GM19035 (cell line): ENCODE results near the gene ADAM12.

Source experiments
- ATAC-seq: cut with Tn5 transposase; IDR thresholded peaks from one replicate; pipeline ENCODE4 v1.9.1; 2021; ENCODE audit not compliant: unreplicated experiment

The ADAM12 gene

DNA sequence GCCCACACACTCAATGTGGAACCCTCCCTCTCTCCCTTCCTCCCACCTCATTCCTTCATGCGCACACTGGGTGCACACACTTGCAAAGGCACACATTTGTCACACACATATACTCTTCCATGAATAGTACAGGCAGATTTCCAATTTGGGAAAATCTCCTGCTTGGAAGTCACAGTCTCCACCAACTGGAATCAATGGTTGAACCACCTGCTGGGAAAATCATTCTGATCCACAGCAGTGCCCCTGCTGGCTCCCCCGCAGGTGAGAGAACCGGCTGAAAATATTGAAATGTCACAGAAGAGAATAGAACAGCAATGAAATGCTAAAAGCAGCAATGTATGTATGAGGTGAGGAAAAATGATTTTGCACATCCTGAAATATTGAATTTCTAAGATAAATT lies 232.7 kb downstream of the ADAM12 start:
- no peak for ATAC-seq

DNA sequence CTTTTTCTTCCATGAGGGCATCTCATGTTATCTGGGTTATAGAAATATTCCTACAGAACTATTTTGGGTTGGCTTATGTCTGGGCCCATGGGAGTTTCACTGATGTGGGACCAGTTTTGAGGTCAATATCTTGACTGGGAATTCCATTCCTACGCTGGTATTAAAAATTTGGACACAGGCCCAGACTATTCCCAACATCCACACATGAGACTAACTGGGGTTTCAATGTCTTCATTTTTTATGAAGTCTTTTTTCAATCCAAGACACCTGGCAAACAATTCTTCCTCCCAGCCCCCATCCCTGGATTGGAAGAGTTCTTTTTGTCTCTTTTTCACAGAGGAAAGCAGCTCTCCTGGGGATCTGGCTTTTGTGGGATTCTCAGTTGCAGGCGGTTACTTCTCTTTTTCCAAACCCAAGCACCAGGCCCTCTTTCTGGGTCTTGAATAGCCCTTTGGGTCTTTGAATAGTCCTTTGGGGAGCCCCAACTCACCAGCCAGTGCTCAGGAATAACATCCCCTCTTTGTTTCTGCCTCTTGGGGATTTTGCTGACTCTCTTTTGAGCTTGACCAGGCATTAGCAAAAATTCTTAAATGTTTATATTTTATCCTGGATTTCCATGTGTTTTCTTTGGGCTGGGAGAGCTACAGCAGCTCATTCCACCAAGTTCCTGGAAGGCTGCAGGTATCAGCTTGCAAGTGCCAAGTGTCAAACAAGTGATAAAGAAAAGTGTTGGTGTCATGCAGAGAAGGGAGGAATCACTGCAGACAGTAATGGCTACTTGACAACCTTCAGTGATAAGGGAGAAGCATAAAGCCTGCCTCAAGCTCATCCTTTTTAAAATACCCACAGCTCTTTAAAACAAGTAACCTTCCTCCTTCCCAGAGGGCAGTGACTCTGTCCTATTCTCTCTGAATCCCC lies 234.3 kb downstream of the ADAM12 start:
- no peak for ATAC-seq

DNA sequence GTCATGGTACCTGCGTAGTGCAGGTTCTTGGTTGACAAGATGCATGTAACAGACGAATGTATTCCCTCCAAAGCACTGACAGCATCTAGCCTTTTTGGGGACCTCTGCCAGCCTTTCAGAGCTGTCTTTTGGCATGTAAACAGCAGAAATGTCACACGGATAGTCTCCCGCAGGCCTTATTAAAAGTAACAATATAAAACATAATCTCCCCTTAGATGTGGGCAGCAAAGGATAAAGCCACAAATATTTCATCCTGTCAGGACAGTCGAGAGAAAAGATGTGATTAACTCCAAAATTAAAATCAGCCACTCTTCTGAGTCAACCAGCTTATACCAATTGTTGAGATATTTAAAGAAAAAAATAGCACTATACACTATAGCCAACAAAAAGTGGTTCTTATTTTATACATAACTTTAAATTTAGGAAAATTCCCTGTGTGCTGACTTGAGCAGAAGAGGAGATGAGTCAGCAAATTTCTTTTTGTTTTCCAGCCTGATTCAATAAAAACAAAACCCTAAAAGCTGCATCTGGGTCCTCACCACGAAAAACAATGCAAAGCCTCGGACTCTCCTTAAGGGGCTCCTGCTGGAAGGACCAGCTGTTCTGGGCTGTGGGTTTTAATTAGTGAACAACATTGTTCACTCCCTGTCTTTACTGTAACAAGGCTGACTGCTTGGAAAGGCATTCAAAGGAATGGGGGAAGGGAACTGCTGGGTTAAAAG lies 240.2 kb downstream of the ADAM12 start:
- no peak for ATAC-seq

DNA sequence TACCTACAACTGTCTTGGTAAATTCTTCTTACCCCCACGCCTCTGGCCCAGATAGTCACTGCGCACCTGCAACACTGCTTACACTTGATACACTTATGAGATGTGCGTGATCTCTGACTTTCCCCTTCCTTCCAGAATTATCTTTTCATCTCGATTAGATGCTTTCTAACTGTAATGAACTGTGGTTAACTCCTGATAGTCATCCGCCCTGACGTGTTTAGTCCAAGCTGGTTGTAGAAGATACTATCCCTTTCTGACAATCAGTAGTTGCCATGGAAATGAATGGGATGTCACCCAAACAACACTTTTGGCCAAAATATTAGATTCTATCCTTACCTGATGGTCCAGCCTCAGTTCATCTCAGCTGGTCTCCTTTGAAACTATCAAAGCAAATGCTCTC lies 241.5 kb downstream of the ADAM12 start:
- ATAC-seq = no peak

DNA sequence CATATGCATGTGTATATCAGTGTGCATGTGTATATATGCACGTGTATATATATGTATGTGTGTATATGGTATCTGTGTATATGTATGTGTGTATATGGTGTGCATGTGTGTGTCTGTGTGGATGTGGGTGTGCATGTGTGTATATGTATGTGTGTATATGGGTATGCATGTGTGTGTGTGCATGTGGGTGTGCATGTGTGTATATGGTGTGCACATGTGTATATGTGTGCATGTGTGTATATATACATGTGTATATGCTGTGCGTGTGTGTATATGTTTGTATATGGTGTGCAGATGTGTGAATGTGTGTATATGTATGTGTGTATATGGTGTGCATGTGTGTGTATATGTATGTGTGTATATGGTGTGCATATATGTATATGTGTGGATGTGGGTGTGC lies 245.2 kb downstream of the ADAM12 start:
- no peak for ATAC-seq

DNA sequence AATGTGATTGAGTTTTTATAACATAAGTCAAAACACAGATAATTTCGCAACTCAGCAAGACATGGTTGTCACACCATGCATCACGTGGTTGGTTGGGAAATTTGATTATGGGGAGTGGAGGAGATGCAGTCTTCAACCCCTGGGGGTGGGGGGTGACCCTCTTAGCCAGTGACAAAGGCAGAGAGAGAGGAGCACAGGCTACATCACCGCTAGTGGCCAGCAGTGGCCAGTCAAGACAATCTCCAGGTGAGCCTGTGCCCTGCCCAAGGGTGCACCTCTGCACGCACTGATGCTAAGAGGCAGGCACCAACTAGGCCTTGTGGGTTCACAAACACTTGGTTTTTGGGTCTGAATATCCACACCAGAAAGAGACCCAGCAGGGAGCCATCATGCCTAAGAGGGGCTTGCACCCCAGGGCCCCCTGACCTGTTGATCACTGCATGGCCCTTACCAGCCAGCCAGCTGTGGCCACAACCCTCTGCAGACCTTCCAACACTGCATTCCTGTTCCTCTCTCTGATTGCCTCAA lies 247.5 kb downstream of the ADAM12 start:
- ATAC-seq = no peak

DNA sequence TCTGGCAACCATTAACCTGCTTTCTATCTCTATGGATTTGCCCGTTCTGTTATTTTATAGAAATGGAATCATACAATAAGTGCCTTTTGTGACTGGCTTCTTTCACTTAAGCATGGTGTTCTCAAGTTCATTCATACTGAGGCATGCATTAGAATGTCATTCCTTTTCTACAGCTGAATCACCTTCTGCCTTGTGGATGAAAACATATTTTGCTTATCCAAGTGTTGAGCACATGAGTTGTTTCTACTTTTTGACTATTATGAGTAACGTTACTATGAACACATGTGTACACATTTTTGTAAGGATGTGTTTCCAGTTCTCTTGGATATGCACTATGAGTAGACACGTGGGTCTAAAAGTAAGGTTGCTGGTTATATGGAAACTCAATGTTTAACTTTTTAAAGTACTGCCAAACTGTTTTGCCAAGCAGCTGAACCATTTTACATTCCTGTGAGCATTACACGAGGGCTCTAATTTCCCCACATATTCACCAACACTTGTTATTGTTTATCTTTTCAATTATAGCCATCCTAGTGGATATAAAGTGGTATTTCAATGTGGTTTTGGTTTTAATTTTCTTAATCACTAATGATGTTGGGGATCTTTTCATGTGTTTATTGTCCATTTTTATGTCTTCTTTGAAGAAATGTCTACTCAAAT lies 250.6 kb downstream of the ADAM12 start:
- ATAC-seq = no peak

DNA sequence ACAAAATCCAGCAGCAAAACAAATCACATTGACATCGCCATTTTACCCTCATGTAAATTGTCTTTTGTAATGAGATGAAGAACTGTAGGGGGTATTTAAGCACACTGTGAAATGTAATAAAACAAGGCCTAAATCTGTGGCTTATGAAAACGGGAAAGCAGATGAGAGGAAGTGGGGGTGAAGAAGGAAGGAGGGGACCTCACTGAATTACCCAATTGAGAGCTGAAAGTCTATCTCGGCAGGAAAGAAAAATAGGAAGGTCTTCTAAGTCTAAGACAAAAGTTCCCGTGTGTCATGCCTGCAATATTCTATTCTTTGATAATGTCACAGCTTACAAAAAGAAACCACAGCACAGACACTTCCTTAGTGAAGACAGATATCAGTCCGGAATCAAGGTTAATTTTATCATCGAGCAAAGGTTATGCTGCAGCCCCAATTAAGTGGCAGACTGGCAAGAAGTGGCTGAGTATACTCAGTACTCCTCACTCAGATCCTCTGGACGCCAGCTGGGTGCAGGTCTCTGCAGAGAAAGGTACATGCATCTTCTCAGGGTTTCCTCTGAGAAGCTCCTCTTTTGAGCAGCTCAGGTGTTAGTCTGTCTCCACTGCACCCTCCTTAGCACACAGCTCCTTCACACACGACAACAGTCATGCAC lies 252.2 kb downstream of the ADAM12 start:
- ATAC-seq = no peak

DNA sequence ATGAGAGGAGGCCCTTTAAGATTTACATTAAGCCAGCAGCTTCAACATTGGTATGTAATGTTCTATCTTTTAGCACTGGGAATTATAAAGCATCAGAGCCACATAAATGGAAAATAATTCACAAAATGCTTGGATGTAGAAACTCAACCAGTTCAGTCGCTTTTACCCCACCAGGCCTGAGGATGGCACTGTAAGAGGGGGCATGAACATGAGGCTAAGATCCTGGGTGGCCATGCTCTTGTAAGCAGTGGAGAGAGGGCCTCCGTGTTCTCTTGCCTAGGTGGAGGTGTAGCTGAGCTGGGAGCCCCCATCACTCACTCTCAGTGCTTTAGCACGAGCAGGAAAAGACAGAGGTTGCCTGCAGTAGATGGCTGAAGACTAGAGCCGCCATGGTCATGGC lies 253.1 kb downstream of the ADAM12 start:
- ATAC-seq = no peak

DNA sequence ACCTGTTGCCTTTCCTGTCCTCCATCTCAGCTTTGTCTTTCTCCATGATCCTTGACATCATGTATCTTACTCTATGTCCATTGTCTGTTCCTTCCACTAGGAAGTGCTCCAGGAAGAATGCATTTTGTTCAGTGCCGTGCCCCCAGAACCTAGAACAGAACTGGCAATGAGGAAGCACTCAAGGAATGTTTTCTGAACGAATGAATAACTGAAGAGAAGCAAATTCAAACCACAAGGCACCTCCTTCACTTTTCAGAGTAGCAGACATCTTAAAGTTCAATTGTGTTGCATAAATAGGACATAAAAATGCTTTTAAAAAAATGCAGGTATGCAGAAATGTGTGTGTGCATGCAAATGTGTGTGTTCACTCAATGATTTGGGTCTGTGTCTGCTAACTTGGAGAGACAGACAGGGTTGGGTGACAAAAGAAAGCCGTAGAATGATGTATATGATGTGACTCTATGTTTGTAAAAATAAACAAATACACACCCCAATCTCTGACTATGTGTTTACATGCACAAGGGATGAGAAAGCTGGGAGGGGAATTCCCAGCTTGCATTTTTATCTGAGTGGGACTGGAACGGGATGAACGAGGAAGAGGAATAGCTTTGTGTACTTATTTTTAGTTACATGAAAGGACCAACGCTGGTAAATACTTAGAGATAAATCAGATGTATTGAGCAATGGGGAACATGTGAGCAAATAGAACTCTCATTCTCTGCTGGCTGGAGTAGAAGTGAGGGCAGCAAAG lies 254.2 kb downstream of the ADAM12 start:
- no peak for ATAC-seq

DNA sequence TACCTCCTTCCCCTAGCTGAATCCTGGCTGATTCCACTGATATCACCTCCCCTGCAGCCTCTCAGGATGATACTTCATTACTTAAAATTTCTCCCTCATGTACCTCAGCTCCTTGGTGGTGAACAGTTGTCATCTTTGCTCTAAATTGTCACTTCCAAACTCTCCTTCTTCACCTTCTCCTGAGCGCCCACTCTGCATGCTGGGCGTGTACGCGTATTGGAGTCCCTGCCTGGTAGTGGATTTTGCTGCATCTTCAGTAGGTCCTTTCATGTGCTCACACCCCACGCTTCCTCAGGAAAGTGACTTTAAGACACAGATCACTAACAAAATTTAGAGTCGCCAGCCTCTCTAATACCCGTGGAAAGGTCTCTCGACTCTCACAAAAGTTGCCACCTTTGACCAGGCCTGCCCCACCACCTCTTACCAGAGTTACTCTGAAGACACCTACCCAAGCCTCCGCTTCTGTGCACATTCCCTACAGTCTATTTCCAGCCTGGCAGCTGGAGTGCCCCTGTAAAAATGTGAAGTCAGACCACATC lies 255.1 kb downstream of the ADAM12 start:
- no peak for ATAC-seq

DNA sequence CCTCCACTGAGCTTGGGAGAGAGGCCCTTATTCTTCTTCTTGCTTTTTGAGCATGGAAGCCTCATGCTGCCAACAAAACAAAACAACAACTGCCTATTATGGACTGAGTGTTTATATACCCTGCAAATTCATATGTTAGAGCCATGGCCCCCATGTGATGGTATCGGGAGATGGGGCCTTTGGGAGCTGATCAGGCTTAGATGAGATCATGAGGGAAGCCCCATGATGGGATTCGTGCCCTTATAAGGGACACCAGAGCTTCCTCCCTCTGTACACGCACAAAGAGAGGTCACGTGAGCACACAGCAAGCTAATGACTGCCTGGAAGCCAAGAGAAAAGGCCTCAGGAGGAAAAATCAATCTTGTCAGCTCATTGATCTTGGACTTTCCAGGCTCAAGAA lies 256.9 kb downstream of the ADAM12 start:
- ATAC-seq = no peak

DNA sequence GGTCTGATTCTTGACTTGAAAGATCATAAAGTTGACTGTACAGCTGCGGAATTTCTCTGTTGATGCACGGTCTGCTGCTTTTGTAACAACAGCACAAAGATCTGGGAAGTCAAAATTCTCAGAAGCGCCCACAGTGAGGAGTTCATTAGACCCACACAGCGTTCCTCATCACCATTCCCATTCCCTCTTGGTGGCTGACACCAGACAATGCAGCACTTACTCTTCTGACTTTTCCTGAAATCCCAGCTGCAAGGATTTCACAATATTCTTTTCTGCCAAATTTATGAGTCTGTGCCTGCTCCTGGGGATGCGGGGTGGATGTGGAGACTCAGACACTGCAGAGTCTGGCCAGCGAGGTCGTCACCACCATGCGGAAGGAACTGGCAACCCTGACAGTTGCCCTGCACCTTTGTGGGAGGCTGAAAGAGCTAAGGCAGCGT lies 258.0 kb downstream of the ADAM12 start:
- ATAC-seq = no peak

DNA sequence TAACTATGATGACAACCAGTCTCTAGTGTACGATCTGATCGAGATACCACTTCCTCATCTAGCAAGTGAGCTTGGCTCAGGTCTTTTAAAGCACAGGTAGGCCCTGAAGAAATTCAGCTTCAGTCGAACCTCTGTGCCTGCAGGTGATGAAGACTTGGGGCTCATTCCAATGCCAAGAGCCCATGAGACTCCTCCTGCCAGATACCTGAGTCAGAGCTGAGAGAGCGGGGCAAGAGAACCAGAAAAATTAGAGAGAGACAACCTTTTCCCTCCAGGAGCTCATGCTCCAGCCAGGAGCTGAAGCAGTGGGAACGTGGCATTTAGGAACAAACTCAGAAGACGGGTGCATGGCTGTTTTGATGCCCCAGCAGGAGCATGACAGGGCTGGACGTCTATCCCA lies 259.3 kb downstream of the ADAM12 start:
- no peak for ATAC-seq

DNA sequence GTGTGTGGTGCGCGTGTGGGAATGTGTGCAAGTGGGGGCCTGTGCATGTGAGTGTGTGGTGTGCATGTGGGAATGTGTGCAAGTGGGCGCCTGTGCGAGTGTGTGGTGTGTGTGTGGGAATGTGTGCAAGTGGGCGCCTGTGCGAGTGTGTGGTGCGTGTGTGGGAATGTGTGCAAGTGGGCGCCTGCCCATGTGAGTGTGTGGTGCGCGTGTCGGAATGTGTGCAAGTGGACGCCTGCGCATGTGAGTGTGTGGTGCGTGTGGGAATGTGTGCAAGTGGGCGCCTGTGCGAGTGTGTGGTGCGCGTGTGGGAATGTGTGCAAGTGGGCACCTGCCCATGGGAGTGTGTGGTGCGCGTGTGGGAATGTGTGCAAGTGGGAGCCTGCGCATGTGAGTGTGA lies 259.7 kb downstream of the ADAM12 start:
- no peak for ATAC-seq

DNA sequence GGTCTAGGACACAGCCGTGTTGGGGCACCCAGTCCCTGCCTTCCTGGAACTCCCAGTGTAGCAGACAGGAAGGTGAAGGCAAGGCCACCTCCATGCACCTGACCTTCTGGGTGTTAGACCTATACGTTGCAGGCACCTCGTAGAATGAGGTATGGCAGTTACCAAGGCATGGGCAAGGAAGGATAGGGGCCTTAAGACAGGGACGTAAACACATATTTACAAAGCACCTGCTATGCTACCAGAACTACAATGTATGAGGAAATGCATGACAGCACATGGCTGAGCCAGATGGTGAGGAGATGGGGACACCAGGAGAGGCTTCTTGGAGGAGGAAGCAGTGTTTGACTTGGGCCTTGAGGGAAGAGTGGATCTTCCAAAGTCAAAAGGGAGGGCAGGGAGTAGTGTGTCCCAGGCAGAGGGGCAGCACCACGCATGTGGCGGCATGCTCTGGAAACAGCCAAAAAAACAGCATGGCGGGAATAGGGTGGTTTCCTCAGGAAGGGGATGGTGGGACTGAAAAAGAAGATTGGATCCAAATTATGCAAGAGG lies 260.7 kb downstream of the ADAM12 start:
- no peak for ATAC-seq

DNA sequence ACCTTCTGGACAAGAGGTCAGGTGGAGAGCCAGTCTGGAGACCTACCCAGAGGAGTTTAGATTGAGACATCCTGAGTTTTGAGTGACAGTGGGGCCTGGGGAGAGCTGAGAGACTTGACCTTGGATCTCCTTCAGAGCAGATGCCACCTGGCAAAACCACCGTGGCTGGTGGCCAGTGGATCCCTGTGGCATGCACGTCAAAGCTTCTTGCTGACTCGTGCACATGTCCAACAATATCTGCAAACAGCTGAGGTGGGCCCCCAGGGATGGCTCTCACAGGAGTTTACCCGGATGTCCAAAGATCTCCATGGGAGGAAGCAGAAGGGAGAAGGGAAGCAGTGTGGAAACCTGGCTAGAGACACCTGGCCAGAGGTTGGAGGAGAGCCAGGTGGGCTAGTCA lies 261.4 kb downstream of the ADAM12 start:
- ATAC-seq = no peak

DNA sequence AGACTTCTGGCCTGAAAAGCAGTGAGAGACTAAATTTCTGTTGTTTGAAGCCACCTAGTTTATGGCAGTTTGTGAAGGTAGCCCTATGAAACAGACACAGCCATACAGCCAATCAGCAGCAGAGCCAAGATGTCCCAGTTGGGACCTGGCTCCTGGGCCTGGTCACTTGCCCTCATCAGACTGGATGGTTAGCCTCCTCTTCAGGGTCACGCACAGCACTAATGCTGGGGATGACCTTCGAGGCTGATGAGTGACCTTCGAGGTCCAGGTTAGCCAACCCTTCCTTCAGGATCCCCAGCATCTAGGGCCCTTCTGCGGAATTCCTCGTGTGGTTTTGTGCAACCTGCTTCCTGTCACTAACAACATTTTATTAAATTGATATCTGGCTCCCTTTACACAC lies 262.3 kb downstream of the ADAM12 start:
- no peak for ATAC-seq

DNA sequence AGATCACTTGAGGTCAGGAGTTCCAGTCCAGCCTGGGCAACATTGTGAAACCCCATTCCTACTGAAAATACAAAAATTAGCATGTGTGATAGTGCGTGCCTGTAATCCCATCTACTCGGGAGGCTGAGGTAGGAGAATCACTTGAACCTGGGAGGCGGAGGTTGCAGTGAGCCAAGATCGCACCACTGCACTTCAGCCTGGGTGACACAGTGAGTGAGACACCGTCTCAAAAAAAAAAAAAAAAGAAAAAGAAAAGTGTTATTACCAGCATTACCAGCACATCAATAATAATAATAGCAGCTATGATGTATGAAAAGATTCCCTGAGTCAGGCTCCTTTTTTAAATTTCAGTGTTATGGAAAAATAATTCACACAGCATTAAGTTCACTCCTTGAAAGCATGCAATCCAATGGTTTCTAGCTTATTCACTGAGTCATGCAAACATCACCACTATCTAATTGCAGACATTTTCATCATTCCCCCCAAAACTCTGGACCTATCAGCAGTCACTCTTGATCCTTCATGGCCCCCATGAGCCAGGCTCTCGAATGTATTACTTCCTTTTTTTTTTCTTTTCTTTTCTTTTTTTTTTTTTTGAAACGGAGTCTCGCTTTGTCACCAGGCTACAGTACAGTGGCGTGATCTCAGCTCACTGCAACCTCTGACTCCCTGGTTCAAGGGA lies 263.5 kb downstream of the ADAM12 start:
- no peak for ATAC-seq
